Fibroblast of gingiva (primary cell): ENCODE measurements around the gene FAM171A1.
A peak's percentile ranks its signal among the peaks of the same experiment; 100 is the strongest.
"Not testable (repeated sequence)": the region's sequence is repeated elsewhere in the genome, so short reads cannot be mapped to it uniquely, and the experiment has no call there.

Experiments used
- DNase-seq: peaks from one replicate; pipeline ENCODE4 v3.0.0-alpha.2; 2011; ENCODE audit warnings: low read depth

FAM171A1 gene

GRCh38 chr10:15370856-15371701 lies at the start of gene FAM171A1:
TSS of gene FAM171A1 (minus strand) at chr10:15371289. CDS start at chr10:15371052, 237 bp downstream.
- DNase-seq, result peak; percentile 63

DNA sequence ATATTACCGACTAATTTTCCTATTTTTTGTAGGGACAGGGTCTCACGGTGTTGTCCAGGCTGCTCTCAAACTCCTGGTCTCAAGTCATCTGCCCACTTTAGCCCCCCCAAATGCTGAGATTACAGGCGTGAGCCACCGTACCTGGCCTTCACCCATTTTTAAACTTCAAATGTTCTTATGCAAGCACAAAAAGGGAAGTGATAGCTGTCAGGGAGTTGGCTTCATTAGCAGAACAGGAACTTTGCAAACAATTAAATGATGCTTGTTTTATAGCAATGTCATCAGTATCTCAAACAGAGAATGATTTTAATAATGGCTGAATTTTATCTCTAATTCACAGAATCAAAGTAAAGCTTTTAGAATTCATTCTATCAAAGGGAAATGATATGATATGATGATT lies 49.8 kb upstream of the FAM171A1 start:
- DNase-seq, result no peak

GRCh38 chr10:15419279-15419874 lies 48.3 kb upstream of the FAM171A1 start:
- no peak for DNase-seq

DNA sequence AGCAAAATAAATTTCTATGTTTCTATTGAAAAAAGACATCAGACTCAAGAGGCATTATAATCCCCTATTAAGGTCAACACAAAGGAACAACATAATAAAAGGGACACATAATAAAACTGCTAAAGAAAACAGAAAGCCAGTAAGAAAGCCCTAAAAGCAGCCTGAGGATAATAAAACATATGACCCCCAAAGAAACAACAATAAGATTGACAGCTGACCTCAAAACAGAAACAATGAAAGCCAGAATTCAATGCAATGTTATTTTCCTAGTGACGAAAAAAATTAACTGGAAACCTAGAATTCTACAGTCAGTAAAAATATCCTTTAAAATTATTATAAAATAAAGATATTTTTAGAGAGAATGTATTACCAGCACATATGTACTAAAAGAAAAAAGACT lies 44.9 kb upstream of the FAM171A1 start:
- DNase-seq, result no peak

DNA sequence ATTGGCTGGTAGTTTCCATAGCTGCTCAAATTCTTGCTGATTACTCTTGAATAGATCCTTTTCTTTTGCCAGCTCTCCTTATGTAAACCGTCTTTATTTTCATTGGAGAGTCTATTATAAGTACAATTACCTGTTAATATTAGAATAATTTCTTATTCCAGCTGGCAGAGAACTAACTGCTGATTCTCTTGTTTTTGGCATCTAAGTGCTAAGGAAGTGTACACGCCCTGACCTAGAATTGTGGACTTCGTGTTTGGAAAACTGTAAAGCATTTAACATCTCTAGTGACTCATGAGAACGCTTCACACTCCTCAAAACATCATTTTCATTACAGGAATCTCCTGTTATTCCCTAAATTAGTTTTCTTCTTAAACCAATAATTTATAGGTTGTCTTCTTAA lies 39.9 kb upstream of the FAM171A1 start:
- DNase-seq, result no peak

- not testable (repeated sequence) for DNase-seq
Measured at GRCh38 chr10:15409350-15409749, 38.3 kb upstream of the FAM171A1 start.

DNA sequence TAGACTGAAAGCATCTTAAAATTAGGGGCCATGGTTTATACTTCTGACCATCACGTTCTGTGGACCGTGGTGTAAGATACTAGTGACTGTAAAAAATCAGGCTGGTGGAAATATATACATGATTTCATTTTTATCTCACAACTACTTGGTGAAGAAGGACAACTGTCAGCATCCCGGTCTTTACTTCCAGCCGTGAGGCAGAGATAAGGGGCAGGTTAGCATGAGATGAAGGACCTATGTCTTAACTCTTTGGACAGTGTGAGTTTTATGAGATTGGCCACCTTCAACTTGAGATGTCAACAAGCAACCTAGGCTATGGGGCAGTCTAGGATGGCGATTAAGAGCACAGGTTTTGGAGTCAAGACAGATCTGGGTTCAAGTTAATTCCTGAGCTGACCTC lies 37.5 kb upstream of the FAM171A1 start:
- no peak for DNase-seq

GRCh38 chr10:15405319-15405718 lies 34.2 kb upstream of the FAM171A1 start:
- DNase-seq, result no peak

DNA sequence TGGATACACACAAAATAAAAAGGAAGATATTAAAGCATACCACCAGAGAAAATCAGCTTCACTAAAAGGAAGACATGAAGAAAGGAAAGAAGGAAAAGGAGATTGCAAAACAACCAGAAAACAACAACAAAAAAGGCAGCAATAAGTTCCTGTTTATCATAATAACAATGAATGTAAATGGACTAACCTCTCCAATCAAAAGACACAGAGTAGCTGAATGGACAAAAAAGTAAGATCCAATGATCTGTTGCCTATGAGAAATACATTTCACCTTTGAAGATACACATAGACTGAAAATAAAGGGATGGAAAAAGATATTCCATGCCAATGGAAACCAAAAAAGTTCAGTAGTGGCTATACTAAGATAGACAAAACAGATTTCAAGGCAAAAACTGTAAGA lies 30.3 kb upstream of the FAM171A1 start:
- no peak for DNase-seq

GRCh38 chr10:15400461-15400860 lies 29.4 kb upstream of the FAM171A1 start:
- DNase-seq, result not testable (repeated sequence)

GRCh38 chr10:15399060-15399661 lies 28.1 kb upstream of the FAM171A1 start:
- DNase-seq, result no peak

DNA sequence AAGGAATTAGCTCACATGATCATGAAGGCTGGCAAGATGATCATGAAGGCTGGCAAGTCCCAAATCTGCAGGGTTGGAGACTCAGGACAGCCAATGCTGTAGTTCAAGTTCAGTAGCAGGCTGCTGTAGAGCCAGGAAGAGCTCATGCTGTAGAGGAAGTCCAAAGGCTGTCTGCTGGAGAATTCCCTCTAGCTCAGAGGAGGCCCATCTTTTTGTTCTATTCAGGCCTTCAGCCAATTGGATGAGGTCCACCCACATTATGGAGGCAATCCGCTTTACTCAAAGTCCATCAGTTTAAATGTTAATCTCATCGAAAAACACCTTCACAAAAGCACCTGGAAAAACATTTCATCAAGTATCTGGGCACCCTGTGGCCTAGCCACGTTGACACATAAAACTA lies 24.8 kb upstream of the FAM171A1 start:
- DNase-seq, result no peak

- DNase-seq, result no peak
Measured at GRCh38 chr10:15393139-15393825, 22.2 kb upstream of the FAM171A1 start.

GRCh38 chr10:15391491-15391890 lies 20.4 kb upstream of the FAM171A1 start:
- DNase-seq, result no peak

- DNase-seq, result not testable (repeated sequence)
Measured at GRCh38 chr10:15388172-15388571, 17.1 kb upstream of the FAM171A1 start.

DNA sequence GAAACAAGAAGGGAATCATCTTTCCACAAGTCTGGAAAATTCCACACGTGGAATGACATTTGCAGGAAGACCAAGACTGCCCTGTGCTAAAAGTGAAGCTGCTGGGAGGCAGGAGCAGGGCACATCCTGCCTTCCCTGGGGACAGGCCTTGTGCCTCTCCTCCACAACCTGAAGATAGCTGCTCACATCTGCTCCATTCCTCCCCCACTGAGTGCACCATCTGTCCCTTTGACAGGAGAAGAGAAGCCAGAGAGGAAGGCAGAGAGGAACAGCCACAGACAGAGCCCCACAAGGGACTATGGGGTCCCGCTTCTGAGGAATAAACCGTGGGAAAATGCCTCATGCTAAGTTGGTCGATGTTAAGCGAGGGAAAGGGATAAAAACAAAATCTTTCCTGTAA lies 15.9 kb upstream of the FAM171A1 start:
- DNase-seq, result no peak

DNA sequence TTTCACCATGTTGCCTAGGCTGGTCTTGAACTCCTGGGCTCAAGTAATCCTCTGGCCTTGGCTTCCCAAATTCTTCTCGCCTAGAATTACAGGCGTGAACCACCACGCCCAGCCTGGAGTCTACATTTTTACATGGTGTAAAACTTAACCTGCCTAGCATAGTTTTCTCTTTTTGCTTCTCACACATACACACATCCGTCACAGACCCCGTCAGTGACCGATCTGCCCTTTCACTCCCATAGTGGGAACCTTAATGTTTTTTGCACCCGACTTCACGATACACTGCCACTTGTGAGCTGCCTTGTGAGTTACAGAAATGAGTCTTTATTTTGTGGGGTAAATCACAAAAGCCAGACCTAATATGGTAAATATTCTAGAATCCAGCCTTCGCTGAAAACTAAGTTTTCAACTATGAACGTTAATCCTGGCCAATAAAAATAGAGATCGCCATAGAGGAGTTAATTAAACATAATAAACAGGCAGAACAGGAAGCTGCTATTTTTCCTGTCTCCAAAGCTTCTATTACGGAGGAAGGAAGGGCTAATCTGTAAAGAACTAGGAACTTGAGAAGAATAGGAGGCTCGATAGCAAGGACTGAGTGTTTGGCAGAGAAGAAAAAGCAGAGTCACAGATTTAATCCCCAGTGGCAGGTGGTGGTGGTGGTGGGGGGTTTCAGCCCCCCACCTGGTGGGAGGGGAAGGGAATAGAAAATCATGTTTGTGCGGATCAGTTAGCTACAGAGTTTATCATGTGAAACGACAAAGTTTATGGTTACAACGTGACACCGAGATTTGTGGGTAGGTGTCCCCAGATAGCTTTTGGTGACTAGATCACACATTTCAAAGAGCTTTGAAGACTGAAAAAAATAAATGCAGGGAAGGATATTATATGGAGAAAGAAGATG lies 14.7 kb upstream of the FAM171A1 start:
- DNase-seq, result no peak

- DNase-seq, result no peak
Measured at GRCh38 chr10:15381420-15381819, 10.3 kb upstream of the FAM171A1 start.

- DNase-seq, result no peak
Measured at GRCh38 chr10:15379078-15379477, 8.0 kb upstream of the FAM171A1 start.

DNA sequence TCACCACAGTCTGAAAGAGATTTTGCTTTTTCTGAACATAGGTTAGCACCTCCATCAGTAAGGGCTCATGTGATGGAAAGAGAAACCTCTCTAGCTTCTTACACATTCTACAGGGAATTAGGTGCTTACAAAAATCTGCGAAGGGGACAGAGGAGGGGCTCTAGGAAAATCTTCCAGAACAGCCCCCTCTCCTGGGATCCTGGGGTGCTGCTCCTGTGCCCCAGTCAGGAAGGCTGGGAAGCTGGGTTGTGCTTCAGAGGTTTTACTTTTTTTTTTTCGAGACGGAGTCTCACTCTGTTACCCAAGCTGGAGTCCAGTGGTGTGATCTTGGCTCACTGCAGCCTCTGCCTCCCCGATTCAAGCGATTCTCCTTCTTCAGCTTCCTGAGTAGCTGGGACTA lies 7.5 kb upstream of the FAM171A1 start:
- no peak for DNase-seq

GRCh38 chr10:15374566-15374965 lies 3.5 kb upstream of the FAM171A1 start:
- DNase-seq, result no peak

- DNase-seq, result no peak
Measured at GRCh38 chr10:15374156-15374555, 3.1 kb upstream of the FAM171A1 start.
